Breast epithelium (tissue), 3 donors: ENCODE measurements around the gene SUN3.

Experiments
- CTCF ChIP-seq, 3 donors: fragments of 450-650 bp; IDR thresholded peaks; one replicate each; pipeline ENCODE4 v1.5.1; 2016 to 2017; ENCODE audit warnings: antibody characterized with exemption in 3 of 3, mild to moderate bottlenecking in 3 of 3, moderate library complexity in 3 of 3
- POLR2A ChIP-seq: fragments of 450-650 bp; IDR thresholded peaks from one replicate; pipeline ENCODE4 v1.6.1; 2016; ENCODE audit warnings: antibody characterized with exemption, mild to moderate bottlenecking, moderate library complexity

DNA sequence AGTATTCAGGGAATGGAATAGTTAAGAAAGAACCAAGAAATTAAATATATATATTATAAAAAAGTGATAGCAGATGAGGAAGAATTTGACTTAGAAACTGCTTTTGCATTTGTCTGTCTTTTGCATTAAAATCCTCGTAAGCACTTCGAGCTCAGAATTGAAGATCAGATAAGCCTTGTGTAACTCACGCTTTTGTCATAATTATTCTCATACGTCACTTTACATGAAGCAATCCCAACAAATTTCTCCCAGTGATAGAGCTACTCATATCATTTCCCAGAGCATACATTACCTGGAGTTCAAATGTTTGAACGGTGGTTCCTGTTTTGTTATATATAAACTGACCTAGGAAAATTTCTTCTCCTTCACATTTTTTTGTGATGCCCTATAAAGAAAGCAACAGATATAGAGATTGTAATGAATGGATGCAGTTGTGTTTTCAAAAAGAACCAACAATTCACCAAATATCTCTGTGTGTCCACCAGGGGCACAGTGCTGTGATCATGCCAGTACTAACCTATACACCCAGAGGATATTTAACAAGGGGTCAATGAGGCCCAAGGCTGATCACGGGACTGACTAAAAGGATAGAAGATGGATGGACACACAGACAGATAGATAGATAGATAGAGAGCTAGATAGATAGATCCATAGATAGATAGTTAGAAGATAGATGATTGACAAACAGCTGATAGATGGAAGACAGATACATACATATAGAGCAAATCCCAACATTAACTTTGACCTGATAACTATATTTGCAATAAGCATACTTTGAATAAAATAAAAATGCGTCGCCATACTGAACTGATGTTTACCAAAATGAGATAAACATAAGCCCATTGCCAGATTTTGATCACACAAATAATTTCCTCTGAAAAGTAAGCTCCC, 40.2 kb downstream of the SUN3 start:
- TF ChIP-seq CTCF (IDR thresholded peaks at IDR 0.05) (no peak), POLR2A (no peak)
